ENCODE measurements around the gene IFT20. TPM values are rescaled to one million over a fixed set of nuclear protein-coding genes. Genes with fewer than 3 reads are reported as not detected.

The IFT20 gene
- total RNA-seq, 2 donors from 2014 or later, result 37.9 to 42.2 TPM

- Histone ChIP-seq H3K4me1 (peaks cover 40% of the 10 kb centered on the region), H3K36me3 (replicated peaks in 1 of 2; ENCODE audit: insufficient read depth in 1 of 2, low read depth in 2 of 2) (peaks cover 0 to 5% of the 10 kb centered on the region in 2 donors), H3K9me3 (no peaks in the 10 kb centered on the region), H3K27me3 (no peaks in the 10 kb centered on the region), H3K4me3 (no peak overlapping the region), H3K27ac (peak overlapping the region in 1 of 4 donors; percentile 72)
- no peak for DNase-seq
- ATAC-seq, result no peak
- intact Hi-C loops (cut with DNase I), result no loop called here
- 32 to 55% methylated on average over 3 to 5 of the region's 5 CpGs for WGBS, 2 donors
- no peak for TF ChIP-seq CTCF (IDR thresholded peaks at IDR 0.05)
- no peak for TF ChIP-seq POLR2A (IDR thresholded peaks at IDR 0.05)
Observed at GRCh38 chr17:28368306-28368831, 33.1 kb upstream of the IFT20 start.

DNA sequence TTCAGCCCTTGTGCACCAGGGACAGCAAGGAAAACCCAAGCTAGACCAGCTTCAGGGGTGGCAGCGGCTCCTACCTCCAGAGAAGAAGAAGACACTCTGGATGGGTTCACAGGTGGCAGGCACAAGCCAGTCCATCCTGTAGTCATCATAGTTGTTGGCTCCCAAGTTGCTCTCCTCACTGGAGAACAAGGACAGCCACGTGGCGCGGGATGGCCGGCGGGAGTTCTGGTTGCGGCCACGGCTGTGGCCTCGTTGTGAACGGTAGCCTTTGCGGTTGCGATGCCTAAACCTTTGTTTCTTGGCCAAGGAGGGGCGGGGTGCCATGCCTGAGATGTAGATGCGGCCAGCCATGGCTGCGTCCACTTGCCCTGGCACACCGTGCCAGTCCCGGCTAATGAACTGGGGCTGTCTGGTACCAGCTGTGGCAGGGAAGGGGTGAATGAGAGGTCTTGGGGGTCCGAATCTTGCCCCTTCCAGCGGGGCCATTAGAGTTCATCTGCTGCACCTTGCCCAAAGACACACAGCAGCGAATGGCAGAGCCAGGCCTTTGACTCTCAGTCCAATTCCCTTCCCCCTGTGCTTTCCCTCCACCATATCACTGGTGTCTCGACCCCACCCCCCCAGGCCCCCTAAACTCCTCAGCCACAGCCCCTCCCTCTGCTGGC is 32.5 kb upstream of the IFT20 start:
- ATAC-seq (no peak), DNase-seq (no peak)
- intact Hi-C loops (cut with DNase I), result no loop called here
- Histone ChIP-seq H3K27ac (no peak overlapping the region), H3K27me3 (no peaks in the 10 kb centered on the region), H3K9me3 (no peaks in the 10 kb centered on the region), H3K4me3 (no peak overlapping the region), H3K4me1 (peaks cover 39% of the 10 kb centered on the region), H3K36me3 (replicated peaks in 1 of 2; ENCODE audit: insufficient read depth in 1 of 2, low read depth in 2 of 2) (peaks cover 0 to 6% of the 10 kb centered on the region in 2 donors)
- 79 to 83% methylated on average over 12 to 21 of the region's 21 CpGs for WGBS, 2 donors
- TF ChIP-seq CTCF (IDR thresholded peaks at IDR 0.05), result no peak
- TF ChIP-seq POLR2A (IDR thresholded peaks at IDR 0.05), result no peak

DNA sequence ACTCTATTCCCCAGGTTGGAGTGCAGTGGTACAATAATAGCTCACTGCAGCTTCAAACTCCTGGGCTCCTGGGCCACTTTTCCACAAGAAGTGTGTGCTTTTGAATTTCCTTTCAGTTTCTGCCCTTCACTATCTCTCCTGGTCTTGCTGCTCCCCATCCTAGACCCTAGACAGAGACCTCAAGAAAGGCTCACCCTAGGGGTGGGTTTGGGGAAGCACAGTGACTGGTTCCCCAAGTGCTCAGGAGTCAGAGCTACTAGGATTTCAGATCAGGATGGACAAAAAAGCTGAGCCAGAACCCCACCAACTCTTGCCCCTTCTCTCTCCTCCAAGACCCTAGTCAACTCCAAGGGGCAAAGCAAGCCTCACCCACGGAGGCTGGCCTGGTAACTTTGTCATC is 31.3 kb upstream of the IFT20 start:
- no peak for TF ChIP-seq POLR2A (IDR thresholded peaks at IDR 0.05)
- intact Hi-C loops (cut with DNase I), result no loop called here

DNA sequence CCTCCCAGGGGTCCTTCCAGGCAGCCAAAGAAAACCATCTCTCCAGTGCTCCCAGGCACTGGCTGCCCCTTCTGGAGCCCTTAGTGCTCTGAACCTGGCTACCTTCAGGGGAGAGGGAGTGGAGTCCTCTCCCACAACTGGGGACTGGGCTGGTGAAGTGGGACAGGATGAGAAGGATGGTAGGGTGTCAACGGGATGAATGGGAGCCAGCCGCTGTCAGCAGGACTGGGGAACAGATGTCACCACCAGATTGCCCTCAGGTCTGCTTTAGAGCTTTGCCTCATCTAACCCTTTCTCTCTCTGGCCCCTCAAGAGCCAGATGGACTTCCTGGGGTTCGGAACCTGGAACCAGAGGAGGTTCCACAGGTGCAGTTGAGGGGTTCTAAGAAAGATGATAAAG is 30.2 kb upstream of the IFT20 start:
- ATAC-seq, result no peak
- WGBS, 2 donors, result 92 to 93% methylated on average over 3 of the region's 3 CpGs
- Histone ChIP-seq H3K4me3 (no peak overlapping the region), H3K27ac (no peak overlapping the region), H3K36me3 (replicated peaks in 1 of 2; ENCODE audit: insufficient read depth in 1 of 2, low read depth in 2 of 2) (peaks cover 0 to 20% of the 10 kb centered on the region in 2 donors), H3K27me3 (no peaks in the 10 kb centered on the region), H3K4me1 (peaks cover 16% of the 10 kb centered on the region), H3K9me3 (no peaks in the 10 kb centered on the region)
- intact Hi-C loops (cut with DNase I), result no loop called here
- no peak for DNase-seq
- no peak for TF ChIP-seq POLR2A (IDR thresholded peaks at IDR 0.05)
- no peak for TF ChIP-seq CTCF (IDR thresholded peaks at IDR 0.05)

More for the DNA sequence above, 31.3 kb upstream of the IFT20 start:
- Histone ChIP-seq H3K9me3 (no peaks in the 10 kb centered on the region), H3K27ac (no peak overlapping the region), H3K36me3 (replicated peaks in 1 of 2; ENCODE audit: insufficient read depth in 1 of 2, low read depth in 2 of 2) (peaks cover 0 to 9% of the 10 kb centered on the region in 2 donors), H3K4me3 (no peak overlapping the region), H3K27me3 (no peaks in the 10 kb centered on the region), H3K4me1 (peaks cover 27% of the 10 kb centered on the region)
- no peak for DNase-seq
- no peak for ATAC-seq
- WGBS, 2 donors, result 70 to 78% methylated on average over 1 of the region's 1 CpG

- TF ChIP-seq POLR2A (IDR thresholded peaks at IDR 0.05), result no peak
- no peak for TF ChIP-seq CTCF (IDR thresholded peaks at IDR 0.05)
- Histone ChIP-seq H3K27ac (no peak within 1 kb of the TSS), H3K27me3 (no peaks in the 10 kb centered on the region), H3K36me3 (replicated peaks in 1 of 2; ENCODE audit: insufficient read depth in 1 of 2, low read depth in 2 of 2) (peaks cover 0 to 25% of the 10 kb centered on the region in 2 donors), H3K9me3 (no peaks in the 10 kb centered on the region), H3K4me3 (no peak within 1 kb of the TSS), H3K4me1 (peaks cover 9% of the 10 kb centered on the region)
- DNase-seq (no peak), ATAC-seq (no peak)
- intact Hi-C loops (cut with DNase I), result no loop called here
- WGBS, 2 donors, result 87 to 91% methylated on average over 9 to 13 of the region's 13 CpGs
Observed at GRCh38 chr17:28364665-28365363, 29.5 kb upstream of the IFT20 start, which contains the start of gene SEBOX. TSS of gene SEBOX (minus strand) at chr17:28365199. CDS start at chr17:28365151, 48 bp downstream.

Data from body of pancreas (tissue), 4 donors.